HEK293 (cell line): ENCODE data around the gene FAM89B.
A peak's percentile ranks its signal among the peaks of the same experiment; 100 is the strongest.

Source experiments
- IKZF3 ChIP-seq: fragments of 450-650 bp; IDR thresholded peaks from 2 replicates; pipeline ENCODE4 v1.5.0; 2018; ENCODE audit warnings: missing biosample characterization, mild to moderate bottlenecking, missing genetic modification characterization, moderate library complexity
- KLF1 ChIP-seq: fragments of 450-650 bp; formaldehyde crosslinking; IDR thresholded peaks from 2 replicates; pipeline ENCODE4 v1.5.1; 2016; ENCODE audit warnings: missing biosample characterization, missing genetic modification characterization
- MZF1 ChIP-seq: fragments of 450-650 bp; formaldehyde crosslinking; IDR thresholded peaks from 2 replicates; pipeline ENCODE4 v1.5.1; 2017; ENCODE audit warnings: missing biosample characterization, missing genetic modification characterization, borderline replicate concordance
- REST ChIP-seq: fragments of 450-650 bp; formaldehyde crosslinking; IDR thresholded peaks from 2 replicates; pipeline ENCODE4 v1.5.1; 2016; ENCODE audit warnings: missing biosample characterization, missing genetic modification characterization
- ZNF138 ChIP-seq: fragments of 450-650 bp; formaldehyde crosslinking; IDR thresholded peaks from 2 replicates; pipeline ENCODE4 v1.5.1; 2016; ENCODE audit warnings: missing biosample characterization, missing genetic modification characterization, borderline replicate concordance
- ZNF423 ChIP-seq: fragments of 450-650 bp; formaldehyde crosslinking; IDR thresholded peaks from 2 replicates; pipeline ENCODE4 v1.5.1; 2016; ENCODE audit warnings: missing biosample characterization, missing genetic modification characterization
- ZNF529 ChIP-seq: fragments of 450-650 bp; formaldehyde crosslinking; IDR thresholded peaks from 2 replicates; pipeline ENCODE4 v1.5.1; 2017; ENCODE audit warnings: missing genetic modification characterization, missing biosample characterization; ENCODE audit not compliant: insufficient replicate concordance
- ZNF768 ChIP-seq: fragments of 450-650 bp; formaldehyde crosslinking; IDR thresholded peaks from 2 replicates; pipeline ENCODE4 v1.5.1; 2018; ENCODE audit warnings: missing biosample characterization, mild to moderate bottlenecking, missing genetic modification characterization
- TF ChIP-seq, protein P1 (sequence below): fragments of 450-650 bp; formaldehyde crosslinking; IDR thresholded peaks from 2 replicates; pipeline ENCODE4 v1.5.1; 2016; ENCODE audit warnings: missing biosample characterization, missing genetic modification characterization
- TF ChIP-seq, protein P2 (sequence below): fragments of 450-650 bp; formaldehyde crosslinking; IDR thresholded peaks from 2 replicates; pipeline ENCODE4 v1.5.1; 2016; ENCODE audit warnings: missing biosample characterization, missing genetic modification characterization
- TF ChIP-seq, protein P3 (sequence below): fragments of 450-650 bp; formaldehyde crosslinking; IDR thresholded peaks from 2 replicates; pipeline ENCODE4 v1.5.1; 2016; ENCODE audit warnings: missing biosample characterization, missing genetic modification characterization

- TF ChIP-seq KLF1 (tag by site-specific recombination) (no peak), REST (0 out of 2 replicates have a peak, but pooled peaks have one; percentile 11), IKZF3 (tag by site-specific recombination) (peak; percentile 76), ZNF529 (tag by site-specific recombination) (no peak), ZNF423 (no peak), ZNF768 (tag by site-specific recombination) (no peak), ZNF138 (tag by site-specific recombination) (no peak), MZF1 (no peak)
- TF ChIP-seq, protein P1, sequence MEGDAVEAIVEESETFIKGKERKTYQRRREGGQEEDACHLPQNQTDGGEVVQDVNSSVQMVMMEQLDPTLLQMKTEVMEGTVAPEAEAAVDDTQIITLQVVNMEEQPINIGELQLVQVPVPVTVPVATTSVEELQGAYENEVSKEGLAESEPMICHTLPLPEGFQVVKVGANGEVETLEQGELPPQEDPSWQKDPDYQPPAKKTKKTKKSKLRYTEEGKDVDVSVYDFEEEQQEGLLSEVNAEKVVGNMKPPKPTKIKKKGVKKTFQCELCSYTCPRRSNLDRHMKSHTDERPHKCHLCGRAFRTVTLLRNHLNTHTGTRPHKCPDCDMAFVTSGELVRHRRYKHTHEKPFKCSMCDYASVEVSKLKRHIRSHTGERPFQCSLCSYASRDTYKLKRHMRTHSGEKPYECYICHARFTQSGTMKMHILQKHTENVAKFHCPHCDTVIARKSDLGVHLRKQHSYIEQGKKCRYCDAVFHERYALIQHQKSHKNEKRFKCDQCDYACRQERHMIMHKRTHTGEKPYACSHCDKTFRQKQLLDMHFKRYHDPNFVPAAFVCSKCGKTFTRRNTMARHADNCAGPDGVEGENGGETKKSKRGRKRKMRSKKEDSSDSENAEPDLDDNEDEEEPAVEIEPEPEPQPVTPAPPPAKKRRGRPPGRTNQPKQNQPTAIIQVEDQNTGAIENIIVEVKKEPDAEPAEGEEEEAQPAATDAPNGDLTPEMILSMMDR (tag by site-specific recombination), result no peak
- TF ChIP-seq, protein P2, sequence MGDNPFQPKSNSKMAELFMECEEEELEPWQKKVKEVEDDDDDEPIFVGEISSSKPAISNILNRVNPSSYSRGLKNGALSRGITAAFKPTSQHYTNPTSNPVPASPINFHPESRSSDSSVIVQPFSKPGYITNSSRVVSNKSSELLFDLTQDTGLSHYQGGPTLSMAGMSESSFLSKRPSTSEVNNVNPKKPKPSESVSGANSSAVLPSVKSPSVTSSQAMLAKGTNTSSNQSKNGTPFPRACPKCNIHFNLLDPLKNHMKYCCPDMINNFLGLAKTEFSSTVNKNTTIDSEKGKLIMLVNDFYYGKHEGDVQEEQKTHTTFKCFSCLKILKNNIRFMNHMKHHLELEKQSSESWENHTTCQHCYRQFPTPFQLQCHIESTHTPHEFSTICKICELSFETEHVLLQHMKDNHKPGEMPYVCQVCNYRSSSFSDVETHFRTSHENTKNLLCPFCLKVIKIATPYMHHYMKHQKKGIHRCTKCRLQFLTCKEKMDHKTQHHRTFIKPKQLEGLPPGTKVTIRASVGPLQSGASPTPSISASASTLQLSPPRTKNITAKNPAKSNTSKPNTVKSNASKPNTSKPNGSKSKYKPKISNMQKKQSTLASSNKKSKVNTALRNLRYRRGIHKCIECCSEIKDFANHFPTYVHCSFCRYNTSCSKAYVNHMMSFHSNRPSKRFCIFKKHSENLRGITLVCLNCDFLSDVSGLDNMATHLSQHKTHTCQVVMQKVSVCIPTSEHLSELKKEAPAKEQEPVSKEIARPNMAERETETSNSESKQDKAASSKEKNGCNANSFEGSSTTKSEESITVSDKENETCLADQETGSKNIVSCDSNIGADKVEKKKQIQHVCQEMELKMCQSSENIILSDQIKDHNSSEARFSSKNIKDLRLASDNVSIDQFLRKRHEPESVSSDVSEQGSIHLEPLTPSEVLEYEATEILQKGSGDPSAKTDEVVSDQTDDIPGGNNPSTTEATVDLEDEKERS (tag by site-specific recombination), result no peak
- TF ChIP-seq, protein P3, sequence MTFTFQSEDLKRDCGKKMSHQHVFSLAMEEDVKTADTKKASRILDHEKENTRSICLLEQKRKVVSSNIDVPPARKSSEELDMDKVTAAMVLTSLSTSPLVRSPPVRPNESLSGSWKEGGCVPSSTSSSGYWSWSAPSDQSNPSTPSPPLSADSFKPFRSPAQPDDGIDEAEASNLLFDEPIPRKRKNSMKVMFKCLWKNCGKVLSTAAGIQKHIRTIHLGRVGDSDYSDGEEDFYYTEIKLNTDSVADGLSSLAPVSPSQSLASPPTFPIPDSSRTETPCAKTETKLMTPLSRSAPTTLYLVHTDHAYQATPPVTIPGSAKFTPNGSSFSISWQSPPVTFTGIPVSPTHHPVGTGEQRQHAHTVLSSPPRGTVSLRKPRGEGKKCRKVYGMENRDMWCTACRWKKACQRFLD, result no peak
Measured at GRCh38 chr11:65558002-65558929, 14.1 kb upstream of the FAM89B start, which contains the start of gene LTBP3.
